ENCODE measurements around the gene POC5.

Gene POC5

DNA sequence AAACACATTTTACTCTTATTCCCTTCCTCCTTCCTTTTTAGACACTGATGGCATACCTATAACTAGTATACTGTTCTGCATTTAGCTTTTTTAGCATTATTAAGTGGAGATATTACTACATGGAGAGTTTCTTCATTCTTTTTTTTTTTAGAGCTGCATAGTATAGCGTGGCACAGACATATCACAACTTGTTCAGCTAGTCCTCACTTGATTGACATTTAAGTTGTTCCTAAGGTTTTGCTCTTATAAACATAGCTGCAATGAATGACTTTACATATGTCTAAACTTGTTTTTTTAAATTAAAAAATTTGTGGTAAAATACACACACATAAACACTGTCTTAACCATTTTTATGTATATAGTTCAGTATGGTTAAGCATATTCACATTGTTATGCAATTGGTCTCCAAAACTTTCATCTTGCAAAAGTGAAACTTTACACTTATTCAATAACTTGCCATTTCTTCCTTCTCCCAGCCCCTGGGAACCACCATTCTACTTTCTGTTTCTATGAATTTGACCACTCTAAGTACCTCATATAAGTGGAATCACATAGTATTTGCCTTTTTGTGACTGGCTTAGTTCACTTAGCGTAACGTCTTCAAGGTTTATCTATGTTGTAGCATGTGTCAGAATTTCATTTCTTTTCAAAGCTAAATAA is 57.3 kb downstream of the POC5 start:
- DNase-seq (ENCODE audit: low spot score): no peak

GRCh38 chr5:75656311-75657003 is 60.8 kb downstream of the POC5 start:
- no peak for DNase-seq (ENCODE audit: low spot score)

DNA sequence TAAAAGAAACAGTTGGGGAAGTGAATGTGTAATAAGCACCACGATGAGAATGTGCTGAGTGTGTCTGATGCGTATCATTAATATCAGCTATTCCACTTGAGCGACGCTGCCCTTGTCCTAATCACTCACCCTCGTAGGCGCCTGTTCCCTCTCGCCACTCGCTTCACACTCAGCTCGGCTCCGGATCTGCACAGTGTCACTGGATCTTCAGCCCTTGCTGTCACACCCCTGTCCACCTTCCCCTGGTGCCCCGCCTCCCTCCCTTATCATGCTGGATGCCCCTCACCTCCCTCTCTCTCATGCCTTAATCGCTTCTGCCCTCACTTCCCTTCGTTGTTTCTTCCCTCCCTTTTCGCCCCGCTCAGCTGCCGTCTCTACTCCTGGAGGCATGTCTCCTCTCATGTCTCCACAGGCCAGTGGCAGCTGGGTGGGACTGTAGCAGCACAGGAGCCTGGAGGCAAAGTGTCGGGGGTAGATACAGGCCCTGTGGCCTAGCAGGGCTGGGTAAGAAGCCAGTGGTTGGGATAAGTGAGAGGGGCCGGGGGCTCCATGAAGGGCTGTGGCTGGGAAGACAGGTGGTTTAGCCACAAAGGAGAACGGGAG is 62.4 kb downstream of the POC5 start:
- DNase-seq (ENCODE audit: low spot score): no peak

- no peak for DNase-seq (ENCODE audit: low spot score)
Measured at GRCh38 chr5:75653521-75653920, 63.7 kb downstream of the POC5 start.

- DNase-seq (ENCODE audit: low spot score): no peak
Measured at GRCh38 chr5:75651575-75652238, 65.5 kb downstream of the POC5 start.

- DNase-seq (ENCODE audit: low spot score): no peak
Measured at GRCh38 chr5:75648712-75649111, 68.5 kb downstream of the POC5 start.

DNA sequence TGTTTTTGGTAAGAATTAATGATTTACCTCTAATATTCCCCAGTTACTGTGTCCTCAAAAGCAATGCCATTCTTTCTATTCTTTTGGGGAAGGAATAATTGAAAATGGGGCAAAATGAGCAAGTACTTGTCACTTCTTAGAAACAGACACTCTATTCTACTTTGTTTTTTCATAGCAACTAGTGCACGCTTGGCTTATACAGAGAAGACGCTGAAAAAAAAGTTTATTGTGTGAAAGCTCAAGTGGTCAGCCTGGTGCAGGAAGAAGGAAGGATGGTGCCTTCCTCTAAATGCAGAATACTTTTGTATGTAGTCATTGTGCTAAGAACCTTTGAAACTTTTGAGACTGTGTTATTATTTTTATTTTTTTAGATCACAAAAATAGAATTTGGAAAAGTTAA is 76.4 kb downstream of the POC5 start:
- DNase-seq (ENCODE audit: low spot score): no peak

DNA sequence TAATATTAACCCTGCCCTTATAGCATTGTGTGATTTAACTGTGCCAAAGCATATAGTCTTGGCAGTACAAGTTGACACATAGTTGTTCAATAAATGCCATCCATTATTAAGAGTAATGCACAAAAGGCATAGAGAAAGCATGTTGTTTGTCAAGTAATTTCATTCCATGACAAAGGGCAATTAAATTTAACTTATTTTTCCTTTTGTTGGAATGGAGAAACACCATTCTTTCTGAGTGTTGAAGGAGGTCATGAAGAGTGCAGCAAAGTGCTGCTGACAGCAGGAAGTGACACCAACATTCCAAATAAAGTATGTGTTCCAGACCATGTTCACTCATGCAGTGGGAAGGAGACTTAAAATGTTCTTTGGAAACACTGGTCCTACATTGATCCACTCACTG is 76.8 kb downstream of the POC5 start:
- DNase-seq (ENCODE audit: low spot score): no peak

DNA sequence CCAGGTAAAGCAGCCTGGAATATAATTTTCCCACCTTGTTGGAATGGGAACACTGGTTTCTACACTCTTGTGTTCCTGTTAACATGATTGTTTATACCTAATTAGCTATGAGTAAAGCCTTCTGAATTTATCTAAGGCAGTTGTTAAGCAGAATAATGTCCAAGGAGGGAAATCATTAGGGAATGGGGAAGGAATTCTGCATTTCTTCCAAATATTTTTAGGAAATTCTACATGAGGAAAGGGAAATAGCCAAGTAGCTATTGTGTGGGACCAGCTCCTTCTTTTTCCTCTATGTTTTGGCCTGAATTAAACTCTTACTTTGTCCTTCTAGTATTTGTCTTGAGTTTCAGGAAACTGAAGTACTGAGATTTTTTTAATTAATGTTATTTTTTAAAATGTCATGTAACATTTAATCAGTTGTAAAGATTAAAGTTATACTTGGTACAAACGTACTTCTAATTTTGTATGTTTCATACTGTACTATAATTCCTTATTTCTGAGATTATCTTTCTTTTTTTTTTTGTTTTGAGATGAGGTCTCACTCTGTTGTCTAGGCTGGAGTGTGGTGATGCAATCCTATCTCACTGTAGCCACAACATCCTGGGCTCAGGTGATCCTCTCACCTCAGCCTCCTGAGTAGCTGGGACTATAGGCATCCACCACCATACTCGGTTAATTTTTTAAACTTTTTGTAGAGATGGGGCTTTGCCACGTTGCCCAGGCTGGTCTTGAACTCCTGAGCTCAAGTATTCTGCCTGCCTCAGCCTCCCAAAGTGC is 77.5 kb downstream of the POC5 start:
- DNase-seq (ENCODE audit: low spot score): no peak

GRCh38 chr5:75637949-75638348 is 79.3 kb downstream of the POC5 start:
- no peak for DNase-seq (ENCODE audit: low spot score)

DNA sequence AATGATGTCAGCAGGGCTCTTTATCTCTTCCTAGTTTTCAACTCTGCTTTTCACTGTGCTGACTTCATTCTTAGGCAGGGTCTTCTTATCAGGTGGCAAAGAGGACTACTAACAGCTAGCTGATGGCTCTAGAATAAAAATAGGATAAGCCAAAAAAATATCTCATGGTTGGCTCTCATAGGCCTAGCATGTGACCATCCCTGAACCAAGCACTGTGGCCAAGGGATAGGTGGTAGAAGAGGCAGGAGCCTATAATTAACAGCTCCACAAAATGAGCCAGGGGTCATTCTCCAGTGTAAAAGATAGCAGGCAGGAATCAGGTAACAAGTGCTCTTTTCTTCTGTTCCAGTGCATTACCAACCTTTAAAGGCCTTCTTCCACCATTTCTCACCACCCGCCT is 84.9 kb downstream of the POC5 start:
- no peak for DNase-seq (ENCODE audit: low spot score)

- no peak for DNase-seq (ENCODE audit: low spot score)
Measured at GRCh38 chr5:75630875-75631274, 86.4 kb downstream of the POC5 start.

- DNase-seq (ENCODE audit: low spot score): no peak
Measured at GRCh38 chr5:75627801-75628200, 89.4 kb downstream of the POC5 start.

DNA sequence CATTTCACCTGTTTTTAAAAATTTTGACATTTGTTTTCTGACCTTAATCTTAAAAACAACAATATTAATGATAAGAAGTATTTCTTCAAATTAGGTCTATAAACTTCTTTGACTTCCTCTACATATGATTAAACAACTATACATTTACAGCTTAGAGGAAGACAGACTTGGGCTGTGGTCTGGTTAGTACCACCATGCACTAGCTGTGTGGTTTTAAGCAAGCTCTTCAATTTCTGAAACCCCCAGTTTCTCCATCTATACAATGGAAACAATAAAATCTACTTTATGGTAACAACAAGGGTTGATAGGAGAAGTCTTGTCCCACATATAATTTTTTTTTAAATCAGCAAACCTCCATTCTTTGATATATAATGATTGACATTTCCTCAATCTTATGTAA is 90.3 kb downstream of the POC5 start:
- DNase-seq (ENCODE audit: low spot score): no peak
